GM19328 (cell line): ENCODE measurements around the gene ALB.

Experiments
- ATAC-seq: cut with Tn5 transposase; IDR thresholded peaks from one replicate; pipeline ENCODE4 v1.9.1; 2021; ENCODE audit warnings: mild to moderate bottlenecking, moderate library complexity; ENCODE audit not compliant: unreplicated experiment

ALB gene

GRCh38 chr4:73408181-73408867 lies 4.2 kb downstream of the ALB start:
- ATAC-seq, result no peak

DNA sequence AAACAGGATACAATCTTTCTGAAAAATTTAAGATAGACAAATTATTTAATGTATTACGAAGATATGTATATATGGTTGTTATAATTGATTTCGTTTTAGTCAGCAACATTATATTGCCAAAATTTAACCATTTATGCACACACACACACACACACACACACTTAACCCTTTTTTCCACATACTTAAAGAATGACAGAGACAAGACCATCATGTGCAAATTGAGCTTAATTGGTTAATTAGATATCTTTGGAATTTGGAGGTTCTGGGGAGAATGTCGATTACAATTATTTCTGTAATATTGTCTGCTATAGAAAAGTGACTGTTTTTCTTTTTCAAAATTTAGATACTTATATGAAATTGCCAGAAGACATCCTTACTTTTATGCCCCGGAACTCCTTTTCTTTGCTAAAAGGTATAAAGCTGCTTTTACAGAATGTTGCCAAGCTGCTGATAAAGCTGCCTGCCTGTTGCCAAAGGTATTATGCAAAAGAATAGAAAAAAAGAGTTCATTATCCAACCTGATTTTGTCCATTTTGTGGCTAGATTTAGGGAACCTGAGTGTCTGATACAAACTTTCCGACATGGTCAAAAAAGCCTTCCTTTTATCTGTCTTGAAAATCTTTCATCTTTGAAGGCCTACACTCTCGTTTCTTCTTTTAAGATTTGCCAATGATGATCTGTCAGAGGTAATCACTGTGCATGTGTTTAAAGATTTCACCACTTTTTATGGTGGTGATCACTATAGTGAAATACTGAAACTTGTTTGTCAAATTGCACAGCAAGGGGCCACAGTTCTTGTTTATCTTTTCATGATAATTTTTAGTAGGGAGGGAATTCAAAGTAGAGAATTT lies 5.2 kb downstream of the ALB start:
- no peak for ATAC-seq

DNA sequence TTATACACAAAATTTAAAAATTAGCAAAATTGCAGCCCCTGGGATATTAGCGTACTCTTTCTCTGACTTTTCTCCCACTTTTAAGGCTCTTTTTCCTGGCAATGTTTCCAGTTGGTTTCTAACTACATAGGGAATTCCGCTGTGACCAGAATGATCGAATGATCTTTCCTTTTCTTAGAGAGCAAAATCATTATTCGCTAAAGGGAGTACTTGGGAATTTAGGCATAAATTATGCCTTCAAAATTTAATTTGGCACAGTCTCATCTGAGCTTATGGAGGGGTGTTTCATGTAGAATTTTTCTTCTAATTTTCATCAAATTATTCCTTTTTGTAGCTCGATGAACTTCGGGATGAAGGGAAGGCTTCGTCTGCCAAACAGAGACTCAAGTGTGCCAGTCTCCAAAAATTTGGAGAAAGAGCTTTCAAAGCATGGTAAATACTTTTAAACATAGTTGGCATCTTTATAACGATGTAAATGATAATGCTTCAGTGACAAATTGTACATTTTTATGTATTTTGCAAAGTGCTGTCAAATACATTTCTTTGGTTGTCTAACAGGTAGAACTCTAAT lies 6.0 kb downstream of the ALB start:
- ATAC-seq, result no peak

DNA sequence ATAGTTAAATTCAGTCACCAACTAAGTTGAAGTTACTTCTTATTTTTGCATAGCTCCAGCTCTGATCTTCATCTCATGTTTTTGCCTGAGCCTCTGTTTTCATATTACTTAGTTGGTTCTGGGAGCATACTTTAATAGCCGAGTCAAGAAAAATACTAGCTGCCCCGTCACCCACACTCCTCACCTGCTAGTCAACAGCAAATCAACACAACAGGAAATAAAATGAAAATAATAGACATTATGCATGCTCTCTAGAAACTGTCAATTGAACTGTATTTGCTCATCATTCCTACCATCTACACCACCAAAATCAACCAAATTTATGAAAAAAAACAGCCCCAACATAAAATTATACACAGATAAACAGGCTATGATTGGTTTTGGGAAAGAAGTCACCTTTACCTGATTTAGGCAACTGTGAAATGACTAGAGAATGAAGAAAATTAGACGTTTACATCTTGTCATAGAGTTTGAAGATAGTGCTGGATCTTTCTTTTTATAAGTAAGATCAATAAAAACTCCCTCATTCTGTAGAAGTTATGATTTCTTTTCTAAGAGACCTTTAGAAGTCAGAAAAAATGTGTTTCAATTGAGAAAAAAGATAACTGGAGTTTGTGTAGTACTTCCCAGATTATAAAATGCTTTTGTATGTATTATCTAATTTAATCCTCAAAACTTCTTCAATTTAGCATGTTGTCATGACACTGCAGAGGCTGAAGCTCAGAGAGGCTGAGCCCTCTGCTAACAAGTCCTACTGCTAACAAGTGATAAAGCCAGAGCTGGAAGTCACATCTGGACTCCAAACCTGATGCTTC lies 7.0 kb downstream of the ALB start:
- no peak for ATAC-seq

DNA sequence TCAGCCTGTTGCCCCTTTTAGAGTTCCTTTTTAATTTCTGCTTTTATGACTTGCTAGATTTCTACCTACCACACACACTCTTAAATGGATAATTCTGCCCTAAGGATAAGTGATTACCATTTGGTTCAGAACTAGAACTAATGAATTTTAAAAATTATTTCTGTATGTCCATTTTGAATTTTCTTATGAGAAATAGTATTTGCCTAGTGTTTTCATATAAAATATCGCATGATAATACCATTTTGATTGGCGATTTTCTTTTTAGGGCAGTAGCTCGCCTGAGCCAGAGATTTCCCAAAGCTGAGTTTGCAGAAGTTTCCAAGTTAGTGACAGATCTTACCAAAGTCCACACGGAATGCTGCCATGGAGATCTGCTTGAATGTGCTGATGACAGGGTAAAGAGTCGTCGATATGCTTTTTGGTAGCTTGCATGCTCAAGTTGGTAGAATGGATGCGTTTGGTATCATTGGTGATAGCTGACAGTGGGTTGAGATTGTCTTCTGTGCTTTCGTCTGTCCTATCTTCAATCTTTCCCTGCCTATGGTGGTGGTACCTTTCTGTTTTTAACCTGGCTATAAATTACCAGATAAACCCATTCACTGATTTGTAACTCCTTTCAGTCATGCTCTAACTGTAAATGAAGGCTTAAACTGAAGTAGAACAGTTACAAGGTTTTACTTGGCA lies 7.8 kb downstream of the ALB start:
- ATAC-seq, result no peak

DNA sequence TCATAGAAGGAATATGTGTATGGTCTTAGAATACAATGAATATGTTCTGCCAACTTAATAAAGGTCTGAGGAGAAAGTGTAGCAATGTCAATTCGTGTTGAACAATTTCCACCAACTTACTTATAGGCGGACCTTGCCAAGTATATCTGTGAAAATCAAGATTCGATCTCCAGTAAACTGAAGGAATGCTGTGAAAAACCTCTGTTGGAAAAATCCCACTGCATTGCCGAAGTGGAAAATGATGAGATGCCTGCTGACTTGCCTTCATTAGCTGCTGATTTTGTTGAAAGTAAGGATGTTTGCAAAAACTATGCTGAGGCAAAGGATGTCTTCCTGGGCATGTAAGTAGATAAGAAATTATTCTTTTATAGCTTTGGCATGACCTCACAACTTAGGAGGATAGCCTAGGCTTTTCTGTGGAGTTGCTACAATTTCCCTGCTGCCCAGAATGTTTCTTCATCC lies 9.2 kb downstream of the ALB start:
- ATAC-seq, result no peak

DNA sequence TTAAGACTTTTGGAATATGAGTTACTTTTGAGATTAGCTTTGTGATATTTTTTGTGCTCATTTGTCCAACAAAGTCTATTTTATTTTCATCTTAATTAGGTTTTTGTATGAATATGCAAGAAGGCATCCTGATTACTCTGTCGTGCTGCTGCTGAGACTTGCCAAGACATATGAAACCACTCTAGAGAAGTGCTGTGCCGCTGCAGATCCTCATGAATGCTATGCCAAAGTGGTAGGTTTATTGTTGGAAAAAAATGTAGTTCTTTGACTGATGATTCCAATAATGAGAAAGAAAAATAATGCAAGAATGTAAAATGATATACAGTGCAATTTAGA lies 10.8 kb downstream of the ALB start:
- ATAC-seq, result no peak

DNA sequence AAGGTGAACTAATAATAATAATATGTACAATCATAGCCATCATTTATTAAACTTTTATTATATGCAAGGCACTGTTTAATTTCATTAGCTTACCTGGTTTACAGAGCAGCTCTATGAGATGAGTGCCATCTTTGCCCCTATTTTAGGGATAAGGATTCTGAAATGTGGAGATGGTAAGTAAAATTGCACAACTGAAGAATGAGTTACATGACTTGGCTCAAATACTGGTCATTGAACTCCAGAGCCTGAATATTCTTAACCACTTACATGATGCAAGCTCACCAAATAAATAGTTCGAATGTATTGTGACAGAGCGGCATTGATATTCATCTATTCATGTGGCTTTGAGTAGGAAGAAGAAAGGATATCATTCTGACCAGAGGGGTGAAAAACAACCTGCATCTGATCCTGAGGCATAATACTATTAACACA lies 11.7 kb downstream of the ALB start:
- no peak for ATAC-seq

GRCh38 chr4:73416423-73417087 lies 12.5 kb downstream of the ALB start:
- ATAC-seq, result no peak

- no peak for ATAC-seq
Observed at GRCh38 chr4:73417342-73417741, 13.3 kb downstream of the ALB start.

- no peak for ATAC-seq
Observed at GRCh38 chr4:73417973-73418372, 13.9 kb downstream of the ALB start.

DNA sequence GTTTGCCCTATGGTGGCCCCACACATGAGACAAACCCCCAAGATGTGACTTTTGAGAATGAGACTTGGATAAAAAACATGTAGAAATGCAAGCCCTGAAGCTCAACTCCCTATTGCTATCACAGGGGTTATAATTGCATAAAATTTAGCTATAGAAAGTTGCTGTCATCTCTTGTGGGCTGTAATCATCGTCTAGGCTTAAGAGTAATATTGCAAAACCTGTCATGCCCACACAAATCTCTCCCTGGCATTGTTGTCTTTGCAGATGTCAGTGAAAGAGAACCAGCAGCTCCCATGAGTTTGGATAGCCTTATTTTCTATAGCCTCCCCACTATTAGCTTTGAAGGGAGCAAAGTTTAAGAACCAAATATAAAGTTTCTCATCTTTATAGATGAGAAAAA lies 14.6 kb downstream of the ALB start:
- no peak for ATAC-seq

DNA sequence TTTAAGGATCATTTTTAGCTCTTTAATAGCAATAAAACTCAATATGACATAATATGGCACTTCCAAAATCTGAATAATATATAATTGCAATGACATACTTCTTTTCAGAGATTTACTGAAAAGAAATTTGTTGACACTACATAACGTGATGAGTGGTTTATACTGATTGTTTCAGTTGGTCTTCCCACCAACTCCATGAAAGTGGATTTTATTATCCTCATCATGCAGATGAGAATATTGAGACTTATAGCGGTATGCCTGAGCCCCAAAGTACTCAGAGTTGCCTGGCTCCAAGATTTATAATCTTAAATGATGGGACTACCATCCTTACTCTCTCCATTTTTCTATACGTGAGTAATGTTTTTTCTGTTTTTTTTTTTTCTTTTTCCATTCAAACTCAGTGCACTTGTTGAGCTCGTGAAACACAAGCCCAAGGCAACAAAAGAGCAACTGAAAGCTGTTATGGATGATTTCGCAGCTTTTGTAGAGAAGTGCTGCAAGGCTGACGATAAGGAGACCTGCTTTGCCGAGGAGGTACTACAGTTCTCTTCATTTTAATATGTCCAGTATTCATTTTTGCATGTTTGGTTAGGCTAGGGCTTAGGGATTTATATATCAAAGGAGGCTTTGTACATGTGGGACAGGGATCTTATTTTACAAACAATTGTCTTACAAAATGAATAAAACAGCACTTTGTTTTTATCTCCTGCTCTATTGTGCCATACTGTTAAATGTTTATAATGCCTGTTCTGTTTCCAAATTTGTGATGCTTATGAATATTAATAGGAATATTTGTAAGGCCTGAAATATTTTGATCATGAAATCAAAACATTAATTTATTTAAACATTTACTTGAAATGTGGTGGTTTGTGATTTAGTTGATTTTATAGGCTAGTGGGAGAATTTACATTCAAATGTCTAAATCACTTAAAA lies 15.3 kb downstream of the ALB start:
- ATAC-seq, result no peak

- no peak for ATAC-seq
Observed at GRCh38 chr4:73420615-73421014, 16.5 kb downstream of the ALB start.

- ATAC-seq, result no peak
Observed at GRCh38 chr4:73421708-73422457, 17.8 kb downstream of the ALB start.

DNA sequence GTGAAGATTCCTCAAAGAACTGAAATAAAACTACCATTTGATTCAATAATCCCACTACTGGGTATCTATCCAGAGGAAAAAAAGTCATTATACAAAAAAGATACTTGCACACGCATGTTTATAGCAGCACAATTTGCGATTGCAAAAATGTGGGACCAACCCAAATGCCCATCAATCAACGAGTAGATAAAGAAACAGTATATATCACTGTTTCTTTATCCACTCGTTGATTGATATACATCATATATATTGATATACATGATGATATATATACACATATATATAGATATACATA lies 18.3 kb downstream of the ALB start:
- ATAC-seq, result no peak

DNA sequence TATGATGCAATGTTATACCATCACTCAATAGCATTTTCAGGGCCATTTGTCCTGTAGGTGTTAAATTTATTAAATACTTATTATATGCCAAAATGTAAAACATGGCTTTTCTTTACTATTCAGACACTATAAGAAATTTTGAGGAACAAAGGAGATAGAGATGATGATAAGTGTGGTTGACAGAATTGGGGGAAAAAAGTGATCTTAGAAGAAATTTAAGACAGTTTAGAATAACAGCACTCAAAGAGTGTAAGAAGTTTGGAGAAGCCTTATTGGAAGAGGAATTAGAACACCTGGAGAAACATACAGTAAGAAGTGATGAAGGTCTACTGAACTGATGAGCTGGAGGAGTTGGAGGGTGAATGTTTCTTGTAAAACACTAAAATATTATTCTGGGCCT lies 19.1 kb downstream of the ALB start:
- ATAC-seq, result no peak

GRCh38 chr4:73426666-73427065 lies 22.6 kb downstream of the ALB start:
- ATAC-seq, result no peak

DNA sequence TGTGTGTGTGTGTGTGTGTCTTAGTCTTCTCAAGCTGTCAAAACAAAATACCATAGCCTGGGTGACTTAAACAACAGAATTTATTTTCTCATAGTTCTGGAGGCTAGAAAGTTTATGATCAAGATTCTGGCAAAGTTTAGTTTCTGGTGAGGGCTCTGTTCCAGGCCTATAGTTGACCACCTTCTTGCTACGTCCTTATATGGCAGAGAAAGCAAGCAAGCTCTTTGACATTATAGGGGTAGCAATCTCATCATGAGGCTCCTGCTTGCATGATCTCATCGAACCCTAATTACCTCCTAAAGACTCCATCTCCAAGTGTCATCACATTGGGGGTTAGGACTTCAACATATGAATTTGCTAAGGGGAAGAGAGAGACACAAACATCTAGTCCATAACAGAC lies 25.0 kb downstream of the ALB start:
- ATAC-seq, result no peak
